ENCODE data around the gene MTCL3.

Gene MTCL3

GRCh38 chr6:127481628-127482027, 37.5 kb downstream of the MTCL3 start:
- DNase-seq (no peak), ATAC-seq (ENCODE audit: insufficient read depth, low FRiP score) (peak; percentile 56)
- Histone ChIP-seq H3K4me3 (no peak overlapping the region), H3K4me1 (ENCODE audit: control insufficient read depth in 5 of 5, insufficient read depth in 5 of 5, low read length in 5 of 5) (peaks cover 0 to 4% (median 0%) of the 10 kb centered on the region in 5 donors), H3K27me3 (ENCODE audit: control insufficient read depth in 3 of 3, insufficient read depth in 3 of 3, low read length in 2 of 3) (no peaks in the 10 kb centered on the region), H3K9me3 (ENCODE audit: control insufficient read depth in 4 of 4, insufficient read depth in 3 of 4, low read length in 3 of 4) (no peaks in the 10 kb centered on the region), H3K36me3 (ENCODE audit: control insufficient read depth in 4 of 4, insufficient read depth in 4 of 4, low read length in 4 of 4) (peaks cover 0 to 9% (median 1%) of the 10 kb centered on the region in 4 donors), H3K9ac (ENCODE audit: insufficient read depth in 1 of 2, low read length in 2 of 2) (no peak overlapping the region), H3K27ac (ENCODE audit: low read depth in 1 of 2, low read length in 1 of 2) (no peak overlapping the region)
- 67 to 83% methylated on average over 4 of the region's 4 CpGs for WGBS, 2 donors
- TF ChIP-seq, protein P1, sequence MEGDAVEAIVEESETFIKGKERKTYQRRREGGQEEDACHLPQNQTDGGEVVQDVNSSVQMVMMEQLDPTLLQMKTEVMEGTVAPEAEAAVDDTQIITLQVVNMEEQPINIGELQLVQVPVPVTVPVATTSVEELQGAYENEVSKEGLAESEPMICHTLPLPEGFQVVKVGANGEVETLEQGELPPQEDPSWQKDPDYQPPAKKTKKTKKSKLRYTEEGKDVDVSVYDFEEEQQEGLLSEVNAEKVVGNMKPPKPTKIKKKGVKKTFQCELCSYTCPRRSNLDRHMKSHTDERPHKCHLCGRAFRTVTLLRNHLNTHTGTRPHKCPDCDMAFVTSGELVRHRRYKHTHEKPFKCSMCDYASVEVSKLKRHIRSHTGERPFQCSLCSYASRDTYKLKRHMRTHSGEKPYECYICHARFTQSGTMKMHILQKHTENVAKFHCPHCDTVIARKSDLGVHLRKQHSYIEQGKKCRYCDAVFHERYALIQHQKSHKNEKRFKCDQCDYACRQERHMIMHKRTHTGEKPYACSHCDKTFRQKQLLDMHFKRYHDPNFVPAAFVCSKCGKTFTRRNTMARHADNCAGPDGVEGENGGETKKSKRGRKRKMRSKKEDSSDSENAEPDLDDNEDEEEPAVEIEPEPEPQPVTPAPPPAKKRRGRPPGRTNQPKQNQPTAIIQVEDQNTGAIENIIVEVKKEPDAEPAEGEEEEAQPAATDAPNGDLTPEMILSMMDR (IDR thresholded peaks at IDR 0.05; ENCODE audit: control extremely low read depth, extremely low read depth) = no peak

GRCh38 chr6:127481111-127481510, 38.0 kb downstream of the MTCL3 start:
- Histone ChIP-seq H3K27me3 (ENCODE audit: control insufficient read depth in 3 of 3, insufficient read depth in 3 of 3, low read length in 2 of 3) (no peaks in the 10 kb centered on the region), H3K27ac (ENCODE audit: low read depth in 1 of 2, low read length in 1 of 2) (no peak overlapping the region), H3K4me3 (no peak overlapping the region), H3K36me3 (ENCODE audit: control insufficient read depth in 4 of 4, insufficient read depth in 4 of 4, low read length in 4 of 4) (peaks cover 0 to 9% (median 1%) of the 10 kb centered on the region in 4 donors), H3K9ac (ENCODE audit: insufficient read depth in 1 of 2, low read length in 2 of 2) (no peak overlapping the region), H3K4me1 (ENCODE audit: control insufficient read depth in 5 of 5, insufficient read depth in 5 of 5, low read length in 5 of 5) (peaks cover 0 to 4% (median 0%) of the 10 kb centered on the region in 5 donors), H3K9me3 (ENCODE audit: control insufficient read depth in 4 of 4, insufficient read depth in 3 of 4, low read length in 3 of 4) (no peaks in the 10 kb centered on the region)
- TF ChIP-seq, protein P1 (IDR thresholded peaks at IDR 0.05; ENCODE audit: control extremely low read depth, extremely low read depth) = no peak
- DNase-seq (no peak), ATAC-seq (ENCODE audit: insufficient read depth, low FRiP score) (no peak)
- WGBS, 2 donors = 57 to 72% methylated on average over 2 of the region's 2 CpGs

GRCh38 chr6:127477658-127478057, 41.5 kb downstream of the MTCL3 start:
- WGBS, 2 donors = 84 to 94% methylated on average over 1 of the region's 1 CpG
- TF ChIP-seq, protein P1 (IDR thresholded peaks at IDR 0.05; ENCODE audit: control extremely low read depth, extremely low read depth) = no peak
- ATAC-seq (ENCODE audit: insufficient read depth, low FRiP score) (no peak), DNase-seq (peak in 1 of 3 donors; percentile 14)
- H3K4me1 ChIP-seq (ENCODE audit: control insufficient read depth in 5 of 5, insufficient read depth in 5 of 5, low read length in 5 of 5) = no peaks in the 10 kb centered on the region
- no peak overlapping the region for H3K27ac ChIP-seq (ENCODE audit: low read depth in 1 of 2, low read length in 1 of 2)
- no peak overlapping the region for H3K4me3 ChIP-seq
- peaks cover 0 to 6% (median 0%) of the 10 kb centered on the region in 4 donors for H3K9me3 ChIP-seq (ENCODE audit: control insufficient read depth in 4 of 4, insufficient read depth in 3 of 4, low read length in 3 of 4)
- H3K9ac ChIP-seq (ENCODE audit: insufficient read depth in 1 of 2, low read length in 2 of 2) = no peak overlapping the region
- no peaks in the 10 kb centered on the region for H3K27me3 ChIP-seq (ENCODE audit: control insufficient read depth in 3 of 3, insufficient read depth in 3 of 3, low read length in 2 of 3)
- peaks cover 0 to 12% (median 1%) of the 10 kb centered on the region in 4 donors for H3K36me3 ChIP-seq (ENCODE audit: control insufficient read depth in 4 of 4, insufficient read depth in 4 of 4, low read length in 4 of 4)

- Histone ChIP-seq H3K9ac (ENCODE audit: insufficient read depth in 1 of 2, low read length in 2 of 2) (no peak overlapping the region), H3K27ac (ENCODE audit: low read depth in 1 of 2, low read length in 1 of 2) (no peak overlapping the region), H3K4me1 (ENCODE audit: control insufficient read depth in 5 of 5, insufficient read depth in 5 of 5, low read length in 5 of 5) (peaks cover 0 to 5% (median 0%) of the 10 kb centered on the region in 5 donors), H3K4me3 (no peak overlapping the region), H3K27me3 (ENCODE audit: control insufficient read depth in 3 of 3, insufficient read depth in 3 of 3, low read length in 2 of 3) (no peaks in the 10 kb centered on the region), H3K9me3 (ENCODE audit: control insufficient read depth in 4 of 4, insufficient read depth in 3 of 4, low read length in 3 of 4) (peaks cover 0 to 6% (median 0%) of the 10 kb centered on the region in 4 donors), H3K36me3 (ENCODE audit: control insufficient read depth in 4 of 4, insufficient read depth in 4 of 4, low read length in 4 of 4) (peaks cover 0 to 12% (median 1%) of the 10 kb centered on the region in 4 donors)
- TF ChIP-seq, protein P1 (IDR thresholded peaks at IDR 0.05; ENCODE audit: control extremely low read depth, extremely low read depth) = no peak
- no peak for ATAC-seq (ENCODE audit: insufficient read depth, low FRiP score)
- WGBS, 2 donors = 83 to 86% methylated on average over 34 of the region's 34 CpGs
- no peak for DNase-seq
Observed at GRCh38 chr6:127475823-127476176, 43.3 kb downstream of the MTCL3 start.
